ENCODE measurements around the gene ADD3.
A peak's percentile ranks its signal among the peaks of the same experiment; 100 is the strongest.
"Not testable (repeated sequence)": the region's sequence is repeated elsewhere in the genome, so short reads cannot be mapped to it uniquely, and the experiment has no call there.

Gene ADD3

GRCh38 chr10:109977382-109977806 is 30.4 kb upstream of the ADD3 start:
- peak; percentile 45 to 72 for DNase-seq (ENCODE audit: low read depth in 2 of 2)
- TF ChIP-seq CTCF (IDR thresholded peaks at IDR 0.05; ENCODE audit: low read depth, low read length), result no peak
- H3K4me3 ChIP-seq (replicated peaks in 1 of 2; ENCODE audit: low read depth in 2 of 2, low read length in 2 of 2), result no peak overlapping the region

GRCh38 chr10:109978481-109978880 is 29.3 kb upstream of the ADD3 start:
- peak; percentile 79 to 81 for DNase-seq (ENCODE audit: low read depth in 2 of 2)
- peak; percentile 87 for TF ChIP-seq CTCF (IDR thresholded peaks at IDR 0.05; ENCODE audit: low read depth, low read length)
- peak overlapping the region in 1 of 2 donors; percentile 4 for H3K4me3 ChIP-seq (replicated peaks in 1 of 2; ENCODE audit: low read depth in 2 of 2, low read length in 2 of 2)

GRCh38 chr10:109979215-109979614 is 28.6 kb upstream of the ADD3 start:
- no peak for DNase-seq (ENCODE audit: low read depth in 2 of 2)
- no peak overlapping the region for H3K4me3 ChIP-seq (replicated peaks in 1 of 2; ENCODE audit: low read depth in 2 of 2, low read length in 2 of 2)
- TF ChIP-seq CTCF (IDR thresholded peaks at IDR 0.05; ENCODE audit: low read depth, low read length), result no peak

- DNase-seq (ENCODE audit: low read depth in 2 of 2), result peak; percentile 59 to 73
- TF ChIP-seq CTCF (IDR thresholded peaks at IDR 0.05; ENCODE audit: low read depth, low read length), result no peak
- H3K4me3 ChIP-seq (replicated peaks in 1 of 2; ENCODE audit: low read depth in 2 of 2, low read length in 2 of 2), result no peak overlapping the region
Measured at GRCh38 chr10:109981650-109982049, 26.1 kb upstream of the ADD3 start.

GRCh38 chr10:109982123-109982522 is 25.7 kb upstream of the ADD3 start:
- no peak overlapping the region for H3K4me3 ChIP-seq (replicated peaks in 1 of 2; ENCODE audit: low read depth in 2 of 2, low read length in 2 of 2)
- DNase-seq (ENCODE audit: low read depth in 2 of 2), result peak in 1 of 2 donors; percentile 78
- no peak for TF ChIP-seq CTCF (IDR thresholded peaks at IDR 0.05; ENCODE audit: low read depth, low read length)

- no peak overlapping the region for H3K4me3 ChIP-seq (replicated peaks in 1 of 2; ENCODE audit: low read depth in 2 of 2, low read length in 2 of 2)
- peak in 1 of 2 donors; percentile 50 for DNase-seq (ENCODE audit: low read depth in 2 of 2)
- TF ChIP-seq CTCF (IDR thresholded peaks at IDR 0.05; ENCODE audit: low read depth, low read length), result no peak
Measured at GRCh38 chr10:109982812-109983211, 25.0 kb upstream of the ADD3 start.

GRCh38 chr10:109984013-109984412 is 23.8 kb upstream of the ADD3 start:
- no peak for DNase-seq (ENCODE audit: low read depth in 2 of 2)
- H3K4me3 ChIP-seq (replicated peaks in 1 of 2; ENCODE audit: low read depth in 2 of 2, low read length in 2 of 2), result no peak overlapping the region
- no peak for TF ChIP-seq CTCF (IDR thresholded peaks at IDR 0.05; ENCODE audit: low read depth, low read length)

GRCh38 chr10:109985768-109986167 is 22.0 kb upstream of the ADD3 start:
- H3K4me3 ChIP-seq (replicated peaks in 1 of 2; ENCODE audit: low read depth in 2 of 2, low read length in 2 of 2); DNase-seq (ENCODE audit: low read depth in 2 of 2): not testable (repeated sequence)

Data from cardiac fibroblast (primary cell).